NOMO-1 treated with DMSO at 0.1 percent for 48 hours (cell line): ENCODE results near the gene BTBD16.
A peak's percentile ranks its signal among the peaks of the same experiment; 100 is the strongest.

Experiments used
- DNase-seq: peaks from one replicate; lab custom pipeline; 2025; ENCODE audit not compliant: unreplicated experiment; lab: John Stamatoyannopoulos, UW

The BTBD16 gene

DNA sequence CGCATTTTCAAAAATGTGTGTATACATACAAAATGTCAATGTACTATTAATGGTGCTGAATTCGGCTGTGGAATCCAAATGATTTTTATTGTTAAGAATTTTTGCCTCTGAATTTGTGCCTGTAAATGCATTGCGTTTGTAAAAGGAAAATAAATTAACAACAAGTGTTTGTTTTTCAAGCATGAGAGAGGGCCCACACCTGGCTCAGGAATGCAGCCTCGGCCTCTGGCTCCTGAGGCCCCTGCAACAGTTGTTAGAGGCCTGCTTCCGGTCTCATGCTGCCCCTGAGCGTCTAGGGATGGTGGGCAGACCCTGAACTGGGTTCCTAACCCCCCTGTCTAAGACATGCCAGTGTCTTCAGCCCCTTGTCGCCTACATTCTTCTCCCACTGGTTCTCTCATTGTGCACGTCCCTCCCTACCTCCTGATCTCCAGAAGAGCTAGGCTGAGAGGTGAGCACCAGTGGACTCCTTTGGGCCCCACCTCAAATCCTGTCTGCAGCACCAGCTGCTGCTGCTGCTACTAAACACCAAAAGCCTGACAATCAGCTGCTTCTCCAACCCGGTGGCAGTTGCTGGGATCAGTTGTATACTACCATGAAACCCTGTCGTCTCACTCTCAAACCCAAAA, 1.9 kb upstream of the BTBD16 start:
- no peak for DNase-seq

DNA sequence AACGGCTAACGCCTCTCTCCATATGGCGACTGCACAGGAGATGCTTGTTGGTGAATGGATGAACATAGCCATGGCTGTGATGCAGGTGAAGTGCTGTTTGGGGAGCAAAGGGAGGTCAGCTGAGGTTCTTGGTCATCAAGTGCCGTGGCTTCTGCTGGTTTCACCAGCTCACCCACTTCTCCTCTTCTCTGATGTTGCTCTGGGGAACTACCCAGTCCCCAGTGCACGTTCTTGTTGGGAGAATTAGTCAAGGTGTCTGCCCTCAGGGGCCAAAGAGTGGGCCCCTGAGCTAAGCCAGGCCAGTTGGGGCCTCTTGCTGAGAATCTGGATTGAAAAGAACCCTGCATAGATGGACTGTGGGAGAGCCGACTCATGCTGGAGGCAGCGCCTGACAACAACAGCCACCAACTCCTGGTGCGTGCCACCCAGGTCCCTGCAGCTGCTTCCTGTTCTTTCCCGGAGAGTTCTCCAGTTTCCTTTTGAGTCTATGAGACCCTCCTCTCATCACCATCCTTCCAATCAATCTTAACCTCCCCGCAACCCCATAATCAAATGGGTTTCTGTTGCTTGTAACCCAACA, 3.0 kb downstream of the BTBD16 start:
- DNase-seq, result no peak

DNA sequence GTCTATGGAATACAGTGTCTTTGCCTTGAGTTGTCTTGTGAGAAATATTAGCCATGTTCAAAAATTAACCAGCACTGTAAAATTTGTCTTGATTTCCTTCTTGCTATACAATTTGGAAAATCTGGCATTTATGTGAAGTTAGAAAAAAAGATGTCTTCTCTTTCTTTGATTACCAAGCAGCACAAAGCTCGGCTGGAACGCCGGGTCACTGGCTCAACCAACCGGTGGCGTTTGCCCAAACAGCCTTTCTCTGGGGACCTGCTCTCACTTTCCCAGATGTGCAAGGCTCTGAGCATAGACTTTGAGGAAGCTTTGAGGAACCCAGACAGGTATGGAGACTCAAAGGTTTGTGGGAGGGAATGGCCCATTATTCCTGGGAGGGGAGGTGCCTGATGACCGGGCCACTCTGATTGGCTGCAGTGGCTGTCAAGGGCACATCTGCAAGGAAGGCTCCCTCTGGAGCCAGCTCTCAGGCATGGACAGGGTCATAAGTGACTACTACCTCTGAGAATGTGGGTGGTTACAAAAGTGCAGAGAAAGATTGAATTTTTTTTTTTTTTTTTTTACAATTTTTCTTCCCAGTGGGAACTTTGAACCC, 5.6 kb downstream of the BTBD16 start:
- DNase-seq, result no peak

DNA sequence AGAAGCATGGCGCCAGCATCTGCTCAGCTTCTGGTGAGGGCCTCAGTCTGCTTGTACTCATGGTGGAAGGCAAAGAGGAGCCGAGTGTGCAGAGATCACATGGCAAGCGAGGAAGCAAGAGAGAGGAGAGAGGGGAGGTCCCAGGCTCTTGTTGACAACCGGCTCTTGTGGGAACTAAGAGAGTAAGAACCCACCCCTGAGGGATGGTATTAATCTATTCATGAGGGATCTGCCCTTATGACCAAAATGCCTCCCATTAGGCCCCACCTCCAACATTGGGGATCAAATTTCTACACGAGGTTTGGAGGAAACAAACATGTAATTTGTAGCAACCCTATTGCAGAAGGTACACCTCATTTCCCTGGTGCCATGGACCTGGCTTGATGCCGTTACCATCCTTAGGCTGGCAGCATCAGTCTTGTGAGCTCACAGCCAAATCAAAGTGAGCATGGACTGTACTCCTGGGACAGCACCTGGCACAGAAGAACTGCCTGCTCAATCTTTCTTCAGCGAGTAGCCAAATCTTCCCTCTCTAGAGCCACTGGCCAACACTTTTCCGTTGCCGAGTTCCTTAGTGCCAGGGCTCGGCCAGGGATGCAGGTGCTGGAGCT, 6.5 kb downstream of the BTBD16 start:
- no peak for DNase-seq

DNA sequence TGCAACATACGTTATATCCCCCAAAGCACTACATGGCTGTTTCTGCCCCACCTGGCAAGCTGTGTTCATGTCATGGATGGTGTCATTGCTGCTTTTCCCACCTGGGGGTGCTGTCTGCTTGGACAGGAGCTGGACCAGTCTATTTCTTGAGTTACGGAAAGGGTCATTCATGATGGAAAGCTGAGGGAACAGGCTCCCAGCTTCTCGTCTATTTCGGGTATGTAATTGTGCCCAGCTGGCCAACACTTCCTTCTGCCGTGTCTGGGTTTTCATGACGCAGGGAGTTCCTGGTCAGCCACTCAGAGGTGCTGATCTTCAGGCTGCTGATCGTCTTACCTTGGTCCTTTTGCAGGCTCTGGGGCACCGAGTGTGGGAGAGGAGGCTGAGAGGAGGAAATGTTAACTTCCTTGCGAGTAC, 8.6 kb downstream of the BTBD16 start:
- peak; percentile 17 for DNase-seq

DNA sequence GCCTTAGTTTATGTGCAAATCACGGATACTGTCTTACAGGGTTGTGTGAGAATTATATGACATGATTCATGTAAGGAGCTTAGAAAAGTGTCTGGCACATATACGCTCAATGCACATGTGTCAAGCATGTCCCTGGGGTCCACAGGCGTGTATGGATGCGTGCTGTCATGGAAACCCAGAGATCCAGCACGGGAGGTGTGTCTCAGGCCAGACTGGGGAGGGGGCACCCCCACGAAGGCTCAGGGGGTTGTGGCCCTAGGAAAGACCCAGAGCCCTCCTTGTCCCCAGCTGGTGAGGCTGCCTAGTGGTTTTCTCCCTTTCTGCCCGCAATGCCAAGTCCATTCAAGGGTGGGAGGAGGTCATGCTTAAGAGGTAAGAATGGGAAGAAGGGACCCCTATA, 9.1 kb downstream of the BTBD16 start:
- DNase-seq, result no peak

DNA sequence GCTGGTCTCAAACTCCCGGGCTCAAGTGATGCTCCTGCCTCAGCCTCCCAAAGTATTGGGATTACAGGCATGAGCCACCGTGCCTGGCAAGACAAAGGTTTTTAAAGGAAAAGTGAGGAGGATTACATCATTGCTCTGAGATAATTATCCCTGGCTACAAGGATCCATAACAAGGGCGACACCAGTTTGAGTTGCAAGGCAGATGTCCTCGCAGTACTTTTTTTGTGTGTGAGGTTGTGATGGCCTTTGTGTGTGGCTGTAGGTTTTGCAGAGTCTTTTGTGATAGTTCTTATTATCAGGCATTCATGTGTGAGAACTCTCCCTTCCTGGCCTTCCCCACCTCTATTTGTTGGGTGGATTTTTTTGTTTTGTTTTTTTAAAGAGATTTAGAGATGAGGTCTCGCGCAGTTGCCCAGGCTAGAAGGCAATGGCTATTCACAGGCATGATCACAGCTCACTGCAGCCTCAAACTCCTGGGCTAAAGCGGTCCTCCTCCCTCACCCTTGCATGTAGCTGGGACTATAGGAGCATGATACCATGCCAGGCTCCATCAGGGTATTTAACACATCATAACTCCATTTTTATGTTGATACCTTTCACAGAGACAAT, 10.0 kb downstream of the BTBD16 start:
- no peak for DNase-seq

DNA sequence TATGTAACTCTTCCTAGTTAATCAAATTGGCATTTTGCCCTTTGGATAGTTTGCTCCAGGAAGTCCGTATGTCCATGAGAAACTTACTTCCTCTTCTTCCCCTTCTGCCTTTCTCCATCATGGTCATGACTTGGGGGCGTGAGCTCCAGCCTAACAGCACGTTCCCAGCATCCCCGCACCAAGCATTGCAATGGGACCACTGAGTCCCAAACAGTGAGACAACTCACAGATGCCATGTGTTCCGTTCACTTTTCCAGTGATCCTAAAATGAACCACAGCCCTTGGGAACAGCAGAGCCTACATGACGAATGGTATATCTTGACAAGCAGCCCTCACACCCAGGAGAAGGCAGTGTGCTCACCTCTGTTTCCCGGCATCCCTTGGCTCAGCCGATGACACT, 10.7 kb downstream of the BTBD16 start:
- DNase-seq, result no peak

DNA sequence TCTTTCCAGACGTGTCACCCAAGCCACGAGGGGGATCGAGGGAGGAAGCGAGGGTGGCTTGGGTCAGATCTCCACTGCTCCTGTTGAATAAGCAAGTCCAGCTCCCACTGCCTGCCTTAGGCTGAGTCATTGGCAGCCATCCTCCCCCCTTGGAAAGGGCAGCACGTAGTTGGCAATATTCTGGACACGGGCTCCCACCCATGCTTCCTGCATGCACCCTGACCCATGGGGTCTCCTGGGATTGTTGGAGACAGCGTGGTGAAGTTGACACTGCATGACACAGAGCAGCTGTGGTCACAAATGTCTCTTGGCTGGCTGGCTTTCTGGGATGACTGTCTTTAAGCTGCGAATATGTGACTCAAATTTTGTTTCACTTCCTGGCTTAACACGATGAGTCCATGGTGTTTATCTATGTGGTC, 11.2 kb downstream of the BTBD16 start:
- no peak for DNase-seq

DNA sequence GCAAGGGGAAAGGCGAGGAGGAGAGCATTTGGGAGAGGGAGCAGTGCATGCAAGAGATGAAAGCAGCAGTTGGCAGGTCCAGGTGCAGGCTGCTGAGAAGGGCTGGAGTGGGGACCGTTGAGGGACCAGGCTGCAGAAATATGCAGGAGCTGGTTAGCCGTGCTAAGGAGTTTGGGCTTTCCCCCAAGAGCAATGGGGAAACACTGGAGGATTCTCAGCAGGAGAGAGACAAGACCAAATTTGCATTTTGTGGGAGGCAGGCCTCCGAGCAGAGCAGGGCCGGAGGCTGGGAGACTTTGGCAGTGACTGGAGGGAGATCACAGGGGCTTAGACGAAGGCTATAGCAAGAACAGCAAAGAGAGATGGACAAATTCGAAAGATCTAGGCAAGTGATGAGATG, 11.8 kb downstream of the BTBD16 start:
- no peak for DNase-seq

DNA sequence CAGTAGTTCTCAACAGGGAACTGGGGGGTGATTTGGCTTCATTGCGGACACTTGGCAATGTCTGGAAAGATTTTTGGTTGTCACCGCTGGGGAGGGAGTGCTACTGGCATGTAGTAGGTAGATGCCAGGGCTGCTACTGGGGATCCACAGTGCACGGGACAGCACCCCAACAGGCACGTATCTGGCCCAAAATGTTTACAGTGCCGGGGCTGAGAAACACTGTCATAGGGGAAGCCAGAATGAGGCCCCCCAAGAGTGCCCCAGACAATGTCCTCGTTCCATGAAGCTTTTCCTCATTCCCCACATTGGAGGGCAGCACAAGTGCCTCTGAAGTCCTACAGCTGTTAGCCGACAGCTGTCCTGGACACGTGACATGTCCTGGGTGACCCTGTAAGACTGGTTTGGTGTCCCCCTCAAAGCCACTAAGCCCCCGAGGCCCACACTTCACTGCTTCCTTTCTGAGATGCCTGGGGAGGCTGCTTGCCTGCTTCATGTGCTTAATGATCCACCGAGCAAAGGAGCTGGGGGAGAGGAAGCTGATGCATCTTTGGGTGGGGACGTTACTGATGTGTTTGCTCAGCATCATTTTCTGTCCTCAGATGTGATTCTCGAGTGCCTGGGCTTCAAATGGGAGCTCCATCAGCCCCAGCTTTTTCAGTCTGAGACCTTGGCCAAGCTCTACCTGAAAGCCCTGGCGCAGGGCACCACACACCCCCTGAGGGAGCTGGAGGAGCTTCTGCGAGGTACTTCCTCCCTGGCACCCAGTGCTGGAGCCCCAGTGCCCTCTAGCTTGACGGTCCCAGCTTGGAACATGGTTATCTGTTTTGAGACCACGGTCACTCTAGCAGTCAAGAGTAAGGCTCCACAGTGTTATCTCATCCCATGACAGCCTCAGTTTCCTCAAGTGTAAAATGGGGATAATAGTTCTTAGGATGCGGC, 14.7 kb downstream of the BTBD16 start:
- DNase-seq, result no peak

DNA sequence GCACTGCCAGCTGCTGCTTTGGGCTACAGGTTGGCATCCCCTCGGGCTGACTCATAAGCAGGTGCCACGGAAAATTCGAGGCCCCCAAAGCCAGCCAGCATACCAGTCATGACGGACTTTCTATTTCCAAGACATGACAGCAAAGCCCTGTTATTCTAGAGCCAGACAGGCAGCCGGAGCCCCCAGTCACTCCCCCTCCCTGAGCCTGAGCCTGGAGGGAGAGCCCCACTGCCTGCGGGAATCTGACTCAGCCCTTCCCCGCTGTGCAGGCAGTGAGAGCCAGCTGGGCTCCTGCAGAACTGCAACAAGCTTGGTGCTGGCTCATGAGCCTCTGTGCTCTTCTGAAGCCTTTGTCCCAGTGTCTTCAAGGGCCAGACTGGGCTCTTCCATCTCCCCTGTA, 15.8 kb downstream of the BTBD16 start:
- DNase-seq, result no peak

DNA sequence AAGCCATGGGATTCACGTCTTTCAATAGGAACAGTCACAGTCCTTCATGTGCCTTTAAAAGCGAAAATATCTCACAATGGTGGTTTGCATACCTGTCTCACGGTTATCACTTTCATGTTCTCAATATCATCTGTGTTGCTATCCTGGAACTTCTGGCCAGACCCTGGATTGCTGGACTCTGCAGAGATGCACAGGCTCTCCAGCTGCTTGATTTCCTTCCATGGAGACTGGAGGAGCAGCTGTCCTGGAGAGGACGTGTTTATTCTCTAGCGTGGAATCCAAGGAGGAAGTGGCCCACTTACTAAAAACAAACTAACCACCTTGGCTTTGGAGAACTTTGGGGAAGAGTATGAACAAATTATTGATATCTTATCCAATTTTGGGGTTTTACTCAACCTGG, 16.5 kb downstream of the BTBD16 start:
- DNase-seq, result no peak

DNA sequence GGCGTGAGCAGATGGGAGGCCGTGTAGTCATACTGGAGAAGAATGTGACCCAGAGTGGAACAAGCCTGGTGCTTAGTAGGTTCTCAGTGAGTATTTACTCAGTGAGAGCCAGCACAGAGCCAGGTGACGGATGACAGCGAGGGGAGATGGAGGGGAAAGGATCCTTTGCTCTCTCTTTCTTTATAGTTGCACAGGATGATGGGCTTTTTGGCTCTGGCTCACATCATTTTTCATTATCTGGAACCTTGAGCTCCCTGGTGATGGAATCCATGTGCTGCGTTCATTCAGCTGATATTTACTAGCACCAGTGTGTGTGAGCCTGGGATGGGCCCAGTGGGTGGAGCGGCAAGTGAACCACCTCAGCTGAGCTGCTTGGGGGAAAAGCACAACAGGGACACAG, 17.2 kb downstream of the BTBD16 start:
- DNase-seq, result no peak

DNA sequence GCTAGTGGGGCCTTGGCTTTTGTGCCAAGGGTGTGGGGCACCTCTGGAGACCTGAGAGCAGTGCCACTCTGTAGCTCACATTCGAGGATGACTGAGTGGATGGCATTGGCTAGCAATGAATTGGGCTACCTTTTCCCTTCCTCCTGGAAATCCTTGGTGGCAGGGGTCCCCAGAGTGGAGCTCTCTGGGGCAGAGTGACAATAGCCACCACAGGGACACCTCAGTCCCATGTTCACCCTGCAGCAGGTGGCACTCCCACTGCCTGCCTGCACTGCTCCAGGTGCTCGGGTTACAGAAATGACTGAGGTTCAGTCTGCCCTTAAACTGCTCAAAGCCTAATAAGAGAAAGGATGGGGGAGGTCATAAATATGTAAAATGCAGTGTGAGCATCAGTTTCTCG, 17.8 kb downstream of the BTBD16 start:
- DNase-seq, result no peak

DNA sequence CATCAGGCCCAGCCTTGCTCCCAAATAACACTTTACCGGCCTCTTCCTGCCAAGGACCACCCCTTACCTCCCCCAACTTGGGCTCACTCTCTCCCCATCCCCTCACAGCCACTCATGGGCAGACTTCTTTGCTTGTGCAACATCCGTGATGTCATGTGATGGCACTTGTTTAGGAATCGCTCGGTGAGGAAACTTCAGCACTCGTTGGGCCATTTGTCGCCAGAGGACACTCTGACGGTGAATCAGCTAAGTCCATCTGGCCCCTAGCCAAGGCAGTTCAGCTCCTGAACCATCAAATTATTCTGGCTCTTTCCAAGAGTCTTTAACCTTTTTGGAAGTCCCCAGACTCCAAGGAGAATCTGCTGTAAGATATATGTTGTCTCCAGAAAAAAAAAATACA, 19.2 kb downstream of the BTBD16 start:
- DNase-seq, result no peak

DNA sequence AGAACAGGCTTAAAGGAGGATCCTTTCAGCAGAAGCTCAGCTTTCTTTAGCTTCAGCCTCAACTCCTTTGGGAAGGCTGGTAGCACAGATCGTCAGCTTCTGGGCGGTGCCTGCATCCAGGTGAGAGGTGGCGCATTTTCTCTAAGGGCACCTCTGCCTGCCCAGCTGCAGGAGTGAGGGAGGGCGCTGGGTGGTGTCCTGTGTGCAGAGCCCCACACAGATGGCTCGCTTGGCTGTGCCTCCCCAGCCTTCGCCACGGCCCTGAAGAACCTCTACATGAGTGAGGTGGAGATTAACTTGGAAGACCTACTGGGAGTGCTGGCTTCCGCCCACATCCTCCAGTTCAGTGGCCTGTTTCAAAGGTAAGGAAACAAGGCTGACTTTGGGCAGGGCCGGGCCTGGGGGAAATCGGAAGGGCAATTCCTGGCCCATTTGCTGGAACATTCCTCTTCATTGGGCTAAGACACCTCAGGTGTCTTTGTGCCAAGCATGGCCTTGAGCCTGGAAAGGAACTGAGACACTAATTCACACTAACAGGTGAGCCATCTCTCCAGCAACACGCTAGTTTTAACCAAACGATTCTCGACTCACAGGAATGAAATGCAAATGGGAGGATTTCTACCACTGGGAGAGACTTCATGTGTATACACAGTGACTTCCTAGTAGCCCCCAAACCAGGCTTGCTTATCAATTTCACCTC, 19.9 kb downstream of the BTBD16 start:
- no peak for DNase-seq

DNA sequence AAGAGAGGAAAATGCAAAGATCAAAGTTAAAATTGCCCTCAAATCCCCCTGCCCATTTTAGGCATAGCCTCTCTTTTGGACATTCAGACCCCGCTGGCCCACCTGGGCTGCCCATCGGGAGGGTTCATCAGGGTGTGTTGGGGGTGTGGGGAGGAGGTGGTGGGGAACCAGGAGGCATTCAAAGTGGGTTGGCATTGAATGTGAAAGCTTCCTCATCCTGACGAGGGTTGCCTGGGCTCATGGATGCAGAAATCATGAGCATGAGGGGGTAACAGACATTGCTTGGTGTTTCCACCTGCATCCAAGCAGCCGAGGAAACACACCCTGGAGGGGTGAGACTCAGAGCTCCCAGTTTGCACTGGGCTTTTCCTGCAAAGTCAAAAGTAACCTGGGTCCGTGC, 20.6 kb downstream of the BTBD16 start:
- DNase-seq, result no peak

DNA sequence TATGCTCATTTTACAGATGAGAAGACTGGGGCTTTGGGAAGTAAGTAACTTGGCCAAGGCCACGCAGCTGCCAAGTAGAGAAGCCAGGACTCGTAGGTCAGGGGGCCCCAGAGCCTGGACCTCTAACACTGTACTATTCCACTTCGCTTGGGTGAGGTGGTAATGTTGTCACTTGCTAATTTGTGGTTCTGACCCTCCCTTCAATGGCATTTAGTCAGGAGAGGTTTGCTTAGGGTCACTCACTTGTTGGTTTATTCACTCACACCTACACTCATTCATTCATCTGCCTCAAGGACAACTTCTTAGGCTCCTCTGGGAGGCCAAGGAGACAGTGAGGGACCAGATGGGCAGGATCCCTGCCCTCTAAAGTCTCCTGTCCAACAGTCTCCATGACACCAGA, 21.3 kb downstream of the BTBD16 start:
- no peak for DNase-seq
